ENCODE measurements around the gene C16orf46. TPM values are rescaled to one million over a fixed set of nuclear protein-coding genes. Genes with fewer than 3 reads are reported as not detected.

The C16orf46 gene
- total and polyA plus RNA-seq, 7 donors, result 0.06 to 1.3 (median 0.56) TPM

GRCh38 chr16:81036751-81037350 is 40.2 kb downstream of the C16orf46 start:
- peaks cover 19% of the 10 kb centered on the region for H3K4me1 ChIP-seq
- 19 to 21% (median 19%) methylated on average over 10 of the region's 10 CpGs for WGBS, 3 donors
- peak overlapping the region; percentile 92 for H3K4me3 ChIP-seq
- DNase-seq, result no peak
- no peak for TF ChIP-seq CTCF (IDR thresholded peaks at IDR 0.05)
- H3K27me3 ChIP-seq (ENCODE audit: insufficient read depth in 3 of 3, low read length in 2 of 3), result no peaks in the 10 kb centered on the region
- H3K36me3 ChIP-seq (ENCODE audit: insufficient read depth in 1 of 2, low read depth in 1 of 2), result peaks cover 0 to 30% of the 10 kb centered on the region in 2 donors
- intact Hi-C loops (cut with DNase I), result loop anchor here (5.0 to 10.0 kb wide), 4 partner anchors 40 to 698 kb away; partner anchors contain the start of genes C16orf46 (in 2 of the 2) and GCSH (in 1 of the 2)
- no peaks in the 10 kb centered on the region for H3K9me3 ChIP-seq
- ATAC-seq, result peak in 1 of 4 donors; percentile 46
- H3K27ac ChIP-seq, result peak overlapping the region; percentile 80

DNA sequence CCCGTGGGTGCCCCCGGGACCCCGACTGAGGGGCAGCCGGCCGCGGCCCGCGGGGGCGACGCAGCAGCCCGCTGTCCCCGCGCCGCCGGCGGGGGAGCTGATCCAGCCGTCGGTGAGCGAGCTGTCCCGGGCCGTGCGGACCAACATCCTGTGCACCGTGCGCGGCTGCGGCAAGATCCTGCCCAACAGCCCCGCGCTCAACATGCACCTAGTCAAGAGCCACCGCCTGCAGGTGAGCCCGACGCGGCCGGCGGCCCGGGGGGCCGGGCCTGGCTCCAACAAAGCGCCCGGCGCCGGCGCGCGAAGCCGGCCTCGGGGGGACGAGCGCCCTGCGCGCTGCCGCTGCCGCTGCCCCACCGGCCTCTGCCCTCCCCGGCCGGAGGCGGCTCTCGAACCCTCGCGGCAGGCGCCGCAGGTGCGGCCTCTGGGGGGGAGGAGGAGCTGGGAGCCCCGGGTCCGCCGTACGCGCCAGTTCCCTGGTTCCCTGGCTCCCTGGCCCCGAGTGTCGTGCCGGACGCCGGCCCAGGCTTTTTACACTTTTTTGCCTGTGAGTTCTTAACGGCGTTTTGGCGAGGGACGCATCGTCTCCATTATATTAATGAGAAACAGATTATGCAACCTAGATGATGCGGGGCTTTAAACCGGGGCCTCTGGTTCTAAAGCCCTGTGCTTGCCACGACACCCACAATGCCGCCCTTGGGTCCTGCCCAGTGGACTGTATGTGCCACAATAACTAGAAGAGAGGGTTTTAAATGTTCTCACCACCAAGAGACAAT is 40.9 kb downstream of the C16orf46 start:
- Histone ChIP-seq H3K4me3 (peak overlapping the region; percentile 92), H3K27ac (peak overlapping the region; percentile 80), H3K9me3 (no peaks in the 10 kb centered on the region), H3K27me3 (ENCODE audit: insufficient read depth in 3 of 3, low read length in 2 of 3) (no peaks in the 10 kb centered on the region), H3K4me1 (peaks cover 19% of the 10 kb centered on the region), H3K36me3 (ENCODE audit: insufficient read depth in 1 of 2, low read depth in 1 of 2) (peaks cover 0 to 23% of the 10 kb centered on the region in 2 donors)
- intact Hi-C loops (cut with DNase I), result loop anchor here (5.0 to 10.0 kb wide), 4 partner anchors 41 to 699 kb away; partner anchors contain the start of genes C16orf46 (in 2 of the 2) and GCSH (in 1 of the 2)
- 0 to 1% (median 0%) methylated on average over 38 to 80 of the region's 80 CpGs for WGBS, 3 donors
- TF ChIP-seq CTCF (IDR thresholded peaks at IDR 0.05), result no peak
- peak; percentile 34 to 61 for DNase-seq
- peak; percentile 8 to 35 (median 32) for ATAC-seq

DNA sequence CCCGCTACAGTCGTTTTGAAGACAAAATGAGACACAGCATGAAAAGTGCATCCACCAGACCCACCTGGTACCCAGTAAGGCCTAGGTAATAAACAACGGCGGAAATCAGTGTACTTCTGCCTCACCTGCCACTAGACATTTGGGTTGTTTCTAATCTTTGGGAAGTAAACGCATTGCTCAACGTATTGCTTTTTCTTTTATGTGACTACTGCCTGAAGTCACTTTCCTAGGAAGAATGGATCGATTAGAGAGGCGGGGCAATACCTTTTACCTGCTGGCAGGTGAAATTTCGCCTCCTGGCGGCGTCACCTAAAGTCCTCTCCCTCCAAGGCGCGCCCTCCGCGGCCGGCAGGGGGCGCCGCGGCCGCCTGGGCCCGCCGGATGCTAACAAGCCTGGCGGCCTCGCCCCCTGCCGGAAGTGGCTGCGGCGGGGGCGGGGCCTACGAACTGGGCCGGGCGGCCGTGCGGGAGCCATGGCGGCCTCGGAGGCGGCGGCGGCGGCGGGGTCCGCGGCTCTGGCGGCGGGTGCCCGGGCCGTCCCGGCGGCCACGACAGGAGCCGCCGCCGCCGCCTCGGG is 41.6 kb downstream of the C16orf46 start, which contains the start of gene ATMIN:
Gene ATMIN (plus strand): TSS at position 445 of the 577 bp plus-strand sequence. CDS start 29 bp downstream, at position 474.
- no peaks in the 10 kb centered on the region for H3K9me3 ChIP-seq
- H3K27ac ChIP-seq, result peak within 1 kb of the TSS; percentile 80
- H3K36me3 ChIP-seq (ENCODE audit: insufficient read depth in 1 of 2, low read depth in 1 of 2), result peaks cover 0 to 17% of the 10 kb centered on the region in 2 donors
- ATAC-seq (peak; percentile 99), DNase-seq (peak; percentile 88 to 92)
- H3K4me3 ChIP-seq, result peak within 1 kb of the TSS; percentile 92
- peak; percentile 97 for TF ChIP-seq CTCF (IDR thresholded peaks at IDR 0.05)
- intact Hi-C loops (cut with DNase I), result loop anchor here (5.0 to 10.0 kb wide), 4 partner anchors 42 to 699 kb away; partner anchors contain the start of genes C16orf46 (in 2 of the 2) and GCSH (in 1 of the 2)
- H3K27me3 ChIP-seq (ENCODE audit: insufficient read depth in 3 of 3, low read length in 2 of 3), result no peaks in the 10 kb centered on the region
- peaks cover 19% of the 10 kb centered on the region for H3K4me1 ChIP-seq
- WGBS, 3 donors, result 5 to 8% (median 5%) methylated on average over 36 to 54 of the region's 54 CpGs

GRCh38 chr16:81029930-81030604 is 47.0 kb downstream of the C16orf46 start:
- 61 to 78% (median 72%) methylated on average over 11 of the region's 11 CpGs for WGBS, 3 donors
- no peak overlapping the region for H3K4me3 ChIP-seq
- intact Hi-C loops (cut with DNase I), result loop anchor here in 1 of 2 donors (10.0 kb wide), 2 partner anchors 155 to 705 kb away; no protein-coding TSS in a partner anchor
- H3K27ac ChIP-seq, result no peak overlapping the region
- no peak for TF ChIP-seq CTCF (IDR thresholded peaks at IDR 0.05)
- H3K27me3 ChIP-seq (ENCODE audit: insufficient read depth in 3 of 3, low read length in 2 of 3), result no peaks in the 10 kb centered on the region
- H3K36me3 ChIP-seq (ENCODE audit: insufficient read depth in 1 of 2, low read depth in 1 of 2), result peaks cover 0 to 27% of the 10 kb centered on the region in 2 donors
- no peak for DNase-seq
- ATAC-seq, result no peak
- no peaks in the 10 kb centered on the region for H3K9me3 ChIP-seq
- no peaks in the 10 kb centered on the region for H3K4me1 ChIP-seq

All from psoas muscle (tissue), 8 donors.